ENCODE measurements around the gene CKMT2.
"Not testable (repeated sequence)": the region's sequence is repeated elsewhere in the genome, so short reads cannot be mapped to it uniquely, and the experiment has no call there.

CKMT2 gene

GRCh38 chr5:81253875-81254274, 20.8 kb downstream of the CKMT2 start:
- no peak for FAIRE-seq

DNA sequence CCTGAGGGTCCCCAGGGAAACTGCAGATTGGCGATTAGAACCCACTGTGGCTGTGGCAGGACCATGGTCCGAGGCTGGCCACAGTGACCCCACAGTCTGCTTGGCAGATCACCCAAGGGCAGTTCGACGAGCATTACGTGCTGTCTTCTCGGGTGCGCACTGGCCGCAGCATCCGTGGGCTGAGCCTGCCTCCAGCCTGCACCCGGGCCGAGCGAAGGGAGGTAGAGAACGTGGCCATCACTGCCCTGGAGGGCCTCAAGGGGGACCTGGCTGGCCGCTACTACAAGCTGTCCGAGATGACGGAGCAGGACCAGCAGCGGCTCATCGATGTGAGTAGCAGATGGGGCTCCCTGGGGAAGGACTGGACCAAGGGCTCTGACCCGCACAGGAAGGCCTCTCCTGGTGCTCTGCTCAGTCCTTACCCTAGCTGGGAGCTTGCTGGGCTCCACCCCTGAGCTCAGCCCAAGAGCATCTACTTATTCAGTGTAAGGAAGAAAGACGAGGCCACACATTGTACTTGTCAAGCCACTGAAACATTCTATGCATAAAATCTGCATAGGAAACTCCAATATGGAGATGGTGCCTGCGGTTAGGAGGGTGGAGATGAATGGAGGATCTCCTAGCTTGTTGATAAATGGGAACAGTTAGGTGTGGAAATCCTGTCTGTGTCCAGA, 21.9 kb downstream of the CKMT2 start:
- FAIRE-seq: no peak

DNA sequence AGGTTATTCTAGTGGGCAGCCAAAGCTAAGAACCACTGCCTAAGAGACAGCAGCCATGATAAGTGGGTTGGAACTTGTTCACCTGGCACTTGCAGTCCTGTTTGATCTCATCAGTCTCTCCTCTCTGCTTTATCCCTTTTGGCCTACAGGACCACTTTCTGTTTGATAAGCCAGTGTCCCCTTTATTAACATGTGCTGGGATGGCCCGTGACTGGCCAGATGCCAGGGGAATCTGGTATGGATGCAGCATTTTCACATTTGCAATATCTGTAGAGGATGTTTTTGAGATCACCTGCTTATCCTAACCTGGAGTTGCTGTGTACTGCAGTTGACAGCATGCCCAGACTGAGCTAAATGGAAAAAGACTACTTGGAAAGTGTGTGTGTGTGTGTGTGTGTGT, 23.6 kb downstream of the CKMT2 start:
- FAIRE-seq: no peak

DNA sequence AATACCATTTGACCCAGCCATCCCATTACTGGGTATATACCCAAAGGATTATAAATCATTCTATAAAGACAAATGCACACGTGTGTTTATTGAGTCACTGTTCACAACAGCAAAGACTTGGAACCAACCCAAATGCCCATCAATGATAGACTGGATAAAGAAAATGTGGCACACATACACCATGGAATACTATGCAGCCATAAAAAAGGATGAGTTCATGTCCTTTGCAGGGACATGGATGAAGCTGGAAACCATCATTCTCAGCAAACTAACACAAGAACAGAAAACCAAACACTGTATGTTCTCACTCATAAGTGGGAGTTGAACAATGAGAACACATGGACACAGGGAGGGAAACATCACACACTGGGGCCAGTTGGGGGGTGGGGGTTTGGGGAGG, 29.7 kb downstream of the CKMT2 start:
- FAIRE-seq: not testable (repeated sequence)

- no peak for FAIRE-seq
Measured at GRCh38 chr5:81265101-81265500, 32.0 kb downstream of the CKMT2 start.

DNA sequence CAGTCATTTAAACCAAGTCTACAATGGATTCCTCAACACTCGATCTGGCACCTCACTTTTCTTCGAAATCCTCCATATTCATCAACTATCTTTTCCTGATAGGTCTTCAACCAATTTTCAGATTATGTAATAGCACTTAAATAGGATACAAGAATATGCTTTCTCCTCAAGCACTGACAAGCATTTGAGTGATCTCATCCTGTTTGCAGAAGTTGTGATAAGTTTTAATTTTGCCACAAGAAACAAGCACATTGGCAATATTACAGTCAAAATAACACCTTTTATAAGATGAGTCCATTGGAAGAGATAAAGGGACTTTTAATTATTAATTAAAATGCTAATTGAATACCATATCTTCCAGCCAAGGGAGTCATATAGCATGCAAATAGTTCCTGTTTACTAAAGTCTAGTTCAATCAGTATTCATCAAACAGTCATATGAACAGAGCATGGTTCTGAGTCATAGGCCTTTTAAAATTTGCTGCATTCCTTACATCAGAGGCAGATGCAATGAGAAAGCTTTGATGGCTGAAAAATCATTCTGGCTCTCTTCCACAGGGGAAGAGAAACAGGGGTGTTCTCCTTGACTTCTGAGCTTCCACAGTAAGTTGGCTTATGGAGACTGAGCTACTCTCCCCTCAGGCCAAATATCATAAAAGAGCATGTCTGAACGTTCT, 35.5 kb downstream of the CKMT2 start:
- no peak for FAIRE-seq

DNA sequence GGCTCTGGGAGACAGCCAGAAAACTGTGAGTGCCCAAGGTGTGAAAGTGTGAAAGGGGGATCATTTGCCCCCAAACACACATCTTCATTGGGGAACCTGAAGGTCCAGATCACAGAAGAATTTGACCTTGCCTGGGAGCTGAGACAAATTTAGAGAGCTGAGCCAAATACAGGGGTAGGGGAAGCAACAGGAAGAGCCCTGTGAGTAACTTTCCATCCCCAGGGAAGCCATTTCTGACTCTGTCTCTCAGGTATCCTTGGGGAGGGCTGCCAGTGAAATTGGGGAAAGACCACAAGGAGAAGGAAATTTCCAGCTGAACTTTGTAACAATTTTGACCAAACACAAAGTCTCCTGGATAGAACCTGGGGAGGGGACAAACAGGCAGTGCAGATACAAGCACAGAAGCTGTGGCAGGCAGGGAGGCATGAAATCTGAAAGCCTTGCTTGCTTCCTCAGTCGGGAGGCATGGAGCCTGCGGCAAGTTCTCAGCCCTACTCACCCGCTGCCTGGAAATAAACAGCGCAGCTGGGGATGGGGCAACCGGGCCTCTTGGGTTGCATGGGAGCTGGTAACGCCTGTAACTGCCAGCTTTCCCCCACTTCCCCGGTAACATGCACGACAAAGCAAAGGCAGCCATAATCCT, 36.8 kb downstream of the CKMT2 start:
- FAIRE-seq: no peak

DNA sequence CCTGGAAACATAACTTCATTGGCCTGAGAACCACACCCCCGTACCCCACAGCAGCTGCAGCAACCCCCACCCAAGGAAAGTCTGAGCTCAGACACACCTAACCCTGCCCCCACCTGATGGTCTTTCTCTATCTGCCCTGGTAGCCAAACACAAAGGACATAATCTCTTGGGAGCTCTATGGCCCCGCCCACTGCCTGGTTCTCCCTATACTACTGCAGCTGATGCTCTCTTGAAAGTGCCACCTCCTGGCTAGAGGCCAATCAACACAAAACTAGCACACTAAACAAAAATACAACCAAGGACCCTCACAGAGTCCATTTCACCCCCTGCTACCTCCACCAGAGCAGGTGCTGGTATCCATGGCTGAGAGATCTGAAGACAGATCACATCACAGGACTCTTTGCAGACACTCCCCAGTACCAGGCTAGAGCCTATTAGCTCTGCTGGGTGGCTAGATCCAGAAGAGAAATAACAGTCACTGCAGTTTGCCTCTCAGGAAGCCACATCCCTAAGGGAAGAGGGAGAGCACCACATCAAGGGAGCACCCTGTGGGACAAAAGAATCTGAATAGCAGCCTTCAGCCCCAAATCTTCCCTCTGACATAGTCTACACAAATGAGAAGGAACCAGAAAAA, 37.4 kb downstream of the CKMT2 start:
- FAIRE-seq: not testable (repeated sequence)

GRCh38 chr5:81283976-81284375, 50.9 kb downstream of the CKMT2 start:
- FAIRE-seq: no peak

DNA sequence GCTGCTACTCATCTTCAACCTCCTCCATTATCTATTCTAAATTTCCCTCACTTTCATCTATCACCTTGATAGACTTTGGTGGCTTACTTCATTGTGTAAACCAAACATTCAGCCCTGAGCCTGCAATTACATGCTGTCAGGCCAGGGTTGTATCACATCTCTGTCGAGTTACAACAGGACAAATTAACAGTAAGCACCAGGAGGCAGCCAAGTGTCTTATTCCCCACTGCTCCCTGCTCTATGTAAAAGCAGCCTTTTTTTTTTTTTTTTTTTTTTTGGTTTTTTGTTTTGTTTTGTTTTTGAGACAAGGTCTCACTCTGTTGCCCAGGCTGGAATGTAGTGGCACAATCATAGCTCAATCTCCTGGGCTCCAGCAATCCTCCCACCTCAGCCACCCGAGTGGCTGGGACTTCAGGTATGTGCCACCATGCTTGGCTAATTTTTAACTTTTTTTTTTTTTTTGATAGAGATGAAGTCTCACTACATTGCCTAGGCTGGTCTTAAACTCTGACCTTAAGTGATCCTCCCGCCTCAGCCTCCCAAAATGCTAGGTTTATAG, 53.0 kb downstream of the CKMT2 start:
- no peak for FAIRE-seq

DNA sequence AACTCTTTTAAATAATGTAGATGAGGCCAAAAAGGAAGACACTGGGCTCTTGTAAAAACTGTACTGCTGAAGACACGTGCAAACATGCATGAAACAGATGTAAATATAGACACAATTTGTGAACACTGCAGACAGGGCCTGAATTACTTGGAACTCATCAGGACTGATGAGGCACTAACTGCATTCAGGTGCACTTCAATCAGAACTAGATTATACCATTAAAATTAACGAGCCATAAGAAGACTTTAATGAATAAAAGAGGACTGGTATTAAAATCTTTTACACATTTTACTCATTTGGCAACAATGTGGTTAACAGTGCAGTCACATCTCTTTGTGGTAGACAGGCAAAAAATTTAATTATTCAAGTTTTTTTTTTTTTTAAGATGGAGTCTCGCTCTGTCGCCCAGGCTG, 54.9 kb downstream of the CKMT2 start:
- FAIRE-seq: no peak

GRCh38 chr5:81290146-81290545, 57.0 kb downstream of the CKMT2 start:
- FAIRE-seq: no peak

DNA sequence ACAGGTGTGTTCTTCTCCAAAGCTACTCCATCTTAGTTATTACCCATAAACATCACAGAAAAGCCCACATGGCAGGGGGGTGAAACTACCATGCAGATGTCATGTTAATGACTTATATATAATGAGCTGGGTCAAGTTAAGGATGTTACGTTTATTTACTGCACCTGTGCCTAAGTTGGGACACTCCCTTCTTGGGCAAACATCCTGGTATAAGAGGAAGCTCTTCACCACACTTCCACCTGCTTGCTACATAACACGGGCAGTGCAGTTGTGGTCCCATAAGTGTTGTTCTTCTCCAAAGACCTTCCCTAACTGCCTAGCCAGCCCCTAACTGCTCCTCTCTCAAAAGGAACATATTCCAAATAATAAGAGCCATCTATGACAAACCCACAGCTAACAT, 59.0 kb downstream of the CKMT2 start:
- FAIRE-seq: no peak

DNA sequence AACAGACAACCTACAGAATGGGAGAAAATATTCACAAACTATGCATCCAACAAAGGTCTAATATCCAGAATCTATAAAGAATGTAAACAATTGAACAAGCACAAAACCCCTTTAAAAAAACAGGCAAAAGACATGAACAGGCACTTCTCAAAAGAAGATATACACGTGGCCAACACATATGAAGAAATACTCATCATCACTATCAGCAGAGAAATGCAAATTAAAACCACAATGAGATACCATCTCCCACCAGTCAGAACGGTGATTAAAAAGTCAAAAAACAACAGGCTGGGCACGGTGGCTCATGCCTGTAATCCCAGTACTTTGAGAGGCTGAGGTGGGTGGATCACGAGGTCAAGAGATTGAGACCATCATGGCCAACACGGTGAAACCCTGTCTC, 60.9 kb downstream of the CKMT2 start:
- not testable (repeated sequence) for FAIRE-seq

DNA sequence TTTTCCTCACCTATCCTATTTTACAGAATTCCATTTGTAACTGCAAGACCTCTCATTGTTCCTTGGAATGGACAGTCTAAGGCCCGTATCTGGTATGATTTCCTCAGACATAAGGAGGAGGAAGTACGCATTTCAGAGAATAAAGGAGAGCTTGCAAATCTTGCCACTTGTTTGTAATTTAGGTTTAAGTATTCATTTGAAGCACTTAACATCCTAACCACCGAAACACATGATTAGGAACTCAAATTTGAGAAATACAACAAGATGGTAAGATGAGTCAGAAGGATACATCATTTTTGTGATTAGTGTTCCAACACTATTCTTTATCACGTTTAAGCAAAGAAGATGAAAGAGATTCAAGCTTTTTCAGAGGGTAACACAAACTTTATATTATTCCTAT, 64.4 kb downstream of the CKMT2 start:
- no peak for FAIRE-seq

GRCh38 chr5:81300921-81301270, 67.8 kb downstream of the CKMT2 start:
- no peak for FAIRE-seq

- FAIRE-seq: no peak
Measured at GRCh38 chr5:81301271-81302015, 68.3 kb downstream of the CKMT2 start, which contains the start of gene ZCCHC9. ZCCHC9 (plus strand) TSS chr5:81301587; CDS start chr5:81304758, 3,171 bp downstream.

DNA sequence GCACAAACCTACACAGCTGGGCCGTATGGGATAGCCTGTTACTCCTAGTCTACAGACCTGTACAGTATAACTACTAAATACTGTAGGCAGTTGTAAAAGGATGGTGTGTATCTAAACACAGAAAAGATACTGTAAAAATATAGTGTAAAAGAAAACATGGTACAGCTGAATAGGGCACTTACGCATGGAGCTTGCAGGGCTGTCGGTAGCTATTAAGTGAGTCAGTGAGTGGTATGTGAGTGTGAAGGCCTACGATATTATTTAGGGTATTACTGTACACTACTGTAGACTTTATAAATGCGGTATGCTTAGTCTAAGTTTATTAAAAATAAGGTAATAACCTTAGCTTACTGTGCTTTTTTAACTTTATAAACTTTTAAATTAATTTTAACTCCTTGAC, 69.5 kb downstream of the CKMT2 start:
- FAIRE-seq: no peak

- no peak for FAIRE-seq
Measured at GRCh38 chr5:81303563-81303962, 70.4 kb downstream of the CKMT2 start.

DNA sequence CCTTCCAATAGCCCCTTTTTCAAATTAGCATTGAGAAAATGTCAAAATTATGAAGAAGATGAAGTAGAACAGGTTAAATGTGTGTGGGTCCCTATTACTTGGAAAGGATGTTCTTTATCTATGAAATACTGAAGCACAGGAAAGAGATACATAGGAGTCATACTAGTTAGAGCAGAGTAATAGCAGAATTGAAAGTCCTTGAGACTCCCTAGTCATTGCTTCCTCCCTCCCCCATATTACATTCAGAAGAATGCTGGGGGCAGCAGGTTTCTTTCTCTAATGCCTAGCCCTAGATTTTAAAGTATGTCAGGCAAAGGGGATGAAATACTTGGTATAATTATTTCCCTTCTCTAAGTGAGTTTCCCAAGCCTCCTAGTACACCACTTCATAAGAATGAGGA, 72.7 kb downstream of the CKMT2 start:
- no peak for FAIRE-seq

- FAIRE-seq: peak; percentile 64
Measured at GRCh38 chr5:81308836-81309235, 75.7 kb downstream of the CKMT2 start.

DNA sequence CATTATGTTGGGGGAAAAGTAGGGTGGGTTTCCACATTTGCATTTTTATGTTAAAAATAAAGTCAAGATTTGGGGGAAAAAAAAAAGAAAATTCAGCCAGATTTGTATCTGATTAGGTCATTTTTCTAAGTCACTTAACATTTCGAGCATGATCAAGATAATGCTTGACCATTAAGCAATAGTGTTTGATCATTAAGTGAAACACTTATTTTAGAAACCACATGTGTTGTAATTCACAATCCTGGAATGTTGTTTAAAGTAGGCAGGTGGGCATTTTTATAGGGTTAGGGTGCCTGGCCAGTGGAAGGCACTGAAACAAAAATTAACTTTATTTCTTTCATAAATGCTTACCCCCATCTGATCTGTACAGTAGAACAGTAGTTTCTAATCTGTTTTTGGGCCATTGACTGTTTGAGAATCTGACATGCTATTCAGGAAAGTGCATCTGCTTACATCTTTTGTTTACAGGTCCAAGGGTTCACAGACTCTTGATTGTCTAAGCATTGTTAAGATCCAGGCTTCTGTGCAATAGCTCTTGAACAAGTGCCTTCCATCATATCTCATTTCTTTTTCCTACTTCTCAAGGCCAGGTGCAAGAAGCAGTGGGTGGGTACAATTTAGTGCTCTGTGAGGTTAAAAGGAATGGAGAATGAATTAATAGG, 77.4 kb downstream of the CKMT2 start:
- no peak for FAIRE-seq

Measured in colon (tissue), 2 donors.